GM12865 (cell line): ENCODE results near the gene ADAM23.
A peak's percentile ranks its signal among the peaks of the same experiment; 100 is the strongest.

ENCODE experiments used
- DNase-seq: peaks from one replicate; pipeline ENCODE4 v3.0.0; 2010; ENCODE audit warnings: low read depth
- H3K4me3 ChIP-seq: 2 replicates; pipeline ENCODE4 v1.5.1; 2011; ENCODE audit warnings: mild to moderate bottlenecking, low read depth, low read length, control low read depth
- TF ChIP-seq, protein P1 (sequence below): IDR thresholded peaks from 2 replicates; pipeline ENCODE4 v1.5.1; 2011; ENCODE audit warnings: low read length, control low read depth, low read depth, inconsistent platforms; ENCODE audit not compliant: insufficient read depth; ENCODE audit errors: missing control alignments

Gene ADAM23

DNA sequence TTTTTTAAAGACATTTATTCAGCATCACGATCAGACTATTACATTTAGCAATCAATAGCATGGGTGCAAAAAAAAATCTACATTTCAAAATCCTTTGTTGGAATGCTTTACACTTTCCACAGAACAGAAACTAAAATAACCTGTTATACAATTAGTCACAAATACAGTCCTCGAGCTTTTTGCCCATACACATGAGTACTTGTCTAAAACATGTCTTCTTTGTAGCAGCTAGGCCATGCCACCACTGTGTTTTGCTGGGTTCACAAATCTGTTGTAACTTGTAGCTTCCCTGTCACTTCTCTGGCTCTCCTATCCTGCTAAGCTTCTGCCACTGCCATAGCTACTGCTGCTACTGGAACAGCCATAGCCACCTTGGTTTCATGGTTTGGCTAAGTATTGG is 24.4 kb upstream of the ADAM23 start:
- no peak overlapping the region for H3K4me3 ChIP-seq
- TF ChIP-seq, protein P1, sequence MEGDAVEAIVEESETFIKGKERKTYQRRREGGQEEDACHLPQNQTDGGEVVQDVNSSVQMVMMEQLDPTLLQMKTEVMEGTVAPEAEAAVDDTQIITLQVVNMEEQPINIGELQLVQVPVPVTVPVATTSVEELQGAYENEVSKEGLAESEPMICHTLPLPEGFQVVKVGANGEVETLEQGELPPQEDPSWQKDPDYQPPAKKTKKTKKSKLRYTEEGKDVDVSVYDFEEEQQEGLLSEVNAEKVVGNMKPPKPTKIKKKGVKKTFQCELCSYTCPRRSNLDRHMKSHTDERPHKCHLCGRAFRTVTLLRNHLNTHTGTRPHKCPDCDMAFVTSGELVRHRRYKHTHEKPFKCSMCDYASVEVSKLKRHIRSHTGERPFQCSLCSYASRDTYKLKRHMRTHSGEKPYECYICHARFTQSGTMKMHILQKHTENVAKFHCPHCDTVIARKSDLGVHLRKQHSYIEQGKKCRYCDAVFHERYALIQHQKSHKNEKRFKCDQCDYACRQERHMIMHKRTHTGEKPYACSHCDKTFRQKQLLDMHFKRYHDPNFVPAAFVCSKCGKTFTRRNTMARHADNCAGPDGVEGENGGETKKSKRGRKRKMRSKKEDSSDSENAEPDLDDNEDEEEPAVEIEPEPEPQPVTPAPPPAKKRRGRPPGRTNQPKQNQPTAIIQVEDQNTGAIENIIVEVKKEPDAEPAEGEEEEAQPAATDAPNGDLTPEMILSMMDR: no peak
- DNase-seq: no peak

DNA sequence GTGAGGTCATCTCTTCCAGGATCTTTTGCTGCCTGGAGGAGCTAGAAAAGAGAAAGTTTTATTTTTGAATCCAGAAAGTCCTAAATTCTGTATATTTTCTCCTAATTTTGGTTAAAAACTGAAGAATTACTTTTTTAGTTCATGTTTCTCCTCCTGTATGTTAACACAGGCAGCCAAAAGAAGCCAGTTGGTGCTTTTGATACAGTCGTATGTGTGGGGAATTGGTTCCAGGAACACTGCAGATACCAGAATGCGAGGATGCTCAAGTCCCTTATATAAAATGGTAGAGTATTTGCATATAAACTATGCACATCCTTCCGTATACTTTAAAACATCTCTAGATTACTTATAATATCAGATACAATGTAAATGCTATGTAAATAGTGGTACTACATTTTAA is 22.6 kb upstream of the ADAM23 start:
- no peak for DNase-seq
- TF ChIP-seq, protein P1: no peak
- H3K4me3 ChIP-seq: no peak overlapping the region

- H3K4me3 ChIP-seq: no peak overlapping the region
- TF ChIP-seq, protein P1: no peak
- DNase-seq: no peak
Observed at GRCh38 chr2:206422493-206422892, 20.8 kb upstream of the ADAM23 start.

- peak; percentile 47 for DNase-seq
- TF ChIP-seq, protein P1: no peak
- H3K4me3 ChIP-seq: no peak overlapping the region
Observed at GRCh38 chr2:206423147-206423546, 20.2 kb upstream of the ADAM23 start.

GRCh38 chr2:206424134-206424533 is 19.2 kb upstream of the ADAM23 start:
- TF ChIP-seq, protein P1: no peak
- no peak overlapping the region for H3K4me3 ChIP-seq
- no peak for DNase-seq

- TF ChIP-seq, protein P1: no peak
Observed at GRCh38 chr2:206428783-206429182, 14.5 kb upstream of the ADAM23 start.

DNA sequence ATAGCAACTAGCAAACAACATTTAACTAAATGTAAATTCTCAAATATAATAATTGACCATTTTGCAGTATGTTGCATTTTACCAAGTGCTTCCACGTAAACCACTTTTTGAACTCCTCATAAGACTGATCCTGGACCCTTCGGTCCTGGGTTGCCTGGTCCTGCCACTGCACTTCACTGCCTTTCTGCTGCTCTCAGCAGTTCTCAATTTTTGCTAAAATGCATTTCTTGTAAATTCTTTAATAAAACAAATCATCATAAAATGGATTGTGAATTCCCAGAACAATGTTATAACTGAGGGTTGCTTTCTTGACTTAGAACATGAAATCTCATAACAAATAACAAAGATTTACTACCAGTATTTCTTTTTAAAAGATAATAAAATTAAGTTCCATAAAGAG is 12.9 kb upstream of the ADAM23 start:
- H3K4me3 ChIP-seq: no peak overlapping the region
- TF ChIP-seq, protein P1: no peak
- no peak for DNase-seq

More at GRCh38 chr2:206428783-206429182, 14.5 kb upstream of the ADAM23 start:
- H3K4me3 ChIP-seq: no peak overlapping the region
- no peak for DNase-seq
